Large intestine (tissue), 3 donors: ENCODE data around the gene TMEM132A. TPM values are rescaled to one million over a fixed set of nuclear protein-coding genes. Genes with fewer than 3 reads are reported as not detected.

Source experiments
- DNase-seq, 2 donors: peaks; one replicate each; pipeline versions ENCODE4 v3.0.0 to v3.0.0-alpha.2; 2013
- H3K27ac ChIP-seq: one replicate; pipeline ENCODE4 v1.5.1; 2013; ENCODE audit warnings: low read length
- H3K27me3 ChIP-seq: 2 replicates; pipeline ENCODE4 v1.6.1; 2013; ENCODE audit warnings: low read length; ENCODE audit not compliant: control insufficient read depth, insufficient read depth
- H3K36me3 ChIP-seq: 2 replicates; pipeline ENCODE4 v1.6.1; 2013; ENCODE audit warnings: low read length; ENCODE audit not compliant: control insufficient read depth, insufficient read depth
- H3K4me1 ChIP-seq: one replicate; pipeline ENCODE4 v1.6.1; 2013; ENCODE audit warnings: low read length; ENCODE audit not compliant: control insufficient read depth, insufficient read depth
- H3K4me3 ChIP-seq: one replicate; pipeline ENCODE4 v1.5.1; 2013; ENCODE audit warnings: low read length
- H3K9me3 ChIP-seq: one replicate; pipeline ENCODE4 v1.6.1; 2013; ENCODE audit warnings: mild to moderate bottlenecking, low read depth, low read length, moderate library complexity; ENCODE audit not compliant: control insufficient read depth
- WGBS: methylation state at CpG from one replicate; pipeline ENCODE4 v1.1.5; 2013; ENCODE audit warnings: low lambda C conversion rate; ENCODE audit not compliant: insufficient coverage; 5-methylcytosine and 5-hydroxymethylcytosine counted together
- polyA plus RNA-seq: library from polyadenylated mRNA; unstranded; fragments of 120-200 nt; gene quantifications from one replicate; pipeline ENCODE4 v1.2.1, GENCODE V29; 2013

Gene TMEM132A
- polyA plus RNA-seq, 1 donor: 19.6 TPM

DNA sequence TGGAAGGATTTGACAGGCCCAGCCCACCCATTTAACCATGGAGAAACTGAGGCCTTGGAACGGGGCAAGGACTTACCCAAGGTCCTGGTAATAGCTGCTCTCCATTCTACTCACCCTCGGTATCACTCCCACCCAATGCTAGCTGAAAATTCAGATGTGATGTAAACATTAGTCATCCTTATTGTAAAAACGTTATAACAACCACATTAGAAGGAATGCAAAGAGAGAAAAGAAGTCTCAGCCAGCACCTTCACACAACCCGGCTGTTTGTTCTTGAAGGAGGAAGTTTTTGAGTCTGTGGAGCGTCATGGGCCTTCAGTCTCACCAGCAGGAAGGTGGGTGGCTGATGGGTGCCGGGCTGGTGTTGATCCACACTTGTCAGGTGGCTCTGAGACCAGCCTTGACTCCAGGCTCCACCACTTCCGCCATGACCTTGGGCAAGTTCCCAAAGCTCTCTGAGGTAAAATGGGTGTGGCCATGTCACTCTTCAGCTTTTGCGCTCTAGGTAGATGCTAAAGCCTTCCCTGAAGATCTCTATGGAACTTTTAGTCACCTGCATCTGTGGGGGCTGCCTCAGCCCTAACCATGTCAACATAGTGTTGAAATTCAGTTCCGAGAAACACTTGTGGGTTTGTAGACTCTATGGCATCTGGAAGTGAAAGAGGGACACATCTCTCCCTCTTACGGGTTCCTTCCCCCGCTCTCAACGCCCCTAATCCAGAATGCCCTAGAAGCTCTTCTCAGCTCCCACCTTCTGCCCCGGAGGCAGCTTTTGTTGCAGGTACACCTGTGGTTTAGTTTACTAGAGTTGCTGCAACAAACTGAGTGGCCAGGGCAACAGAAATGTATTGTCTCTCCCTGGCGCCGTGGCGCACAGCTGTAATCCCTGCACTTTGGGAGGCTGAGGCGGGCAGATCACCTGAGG lies 62.0 kb downstream of the TMEM132A start:
- WGBS: 0% methylated on average over 1 of the region's 17 CpGs
- H3K4me3 ChIP-seq: no peak overlapping the region
- H3K27me3 ChIP-seq: peaks cover 12% of the 10 kb centered on the region
- H3K9me3 ChIP-seq: no peaks in the 10 kb centered on the region
- H3K36me3 ChIP-seq: no peaks in the 10 kb centered on the region
- no peaks in the 10 kb centered on the region for H3K4me1 ChIP-seq
- H3K27ac ChIP-seq: no peak overlapping the region
- no peak for DNase-seq

Other genes starting within 250 kb of the TMEM132A start
- 112 TPM for gene MS4A8, start 224.8 kb upstream of the TMEM132A start, polyA plus RNA-seq
- gene MS4A18, start 199.7 kb upstream of the TMEM132A start, polyA plus RNA-seq: 0.30 TPM
- gene MS4A15, start 167.6 kb upstream of the TMEM132A start, polyA plus RNA-seq: 0.04 TPM
- 0.48 TPM for gene MS4A10, start 139.1 kb upstream of the TMEM132A start, polyA plus RNA-seq
- gene CCDC86, start 82.3 kb upstream of the TMEM132A start, polyA plus RNA-seq: 21.6 TPM
- gene PTGDR2, start 68.5 kb upstream of the TMEM132A start, polyA plus RNA-seq: 5.0 TPM
- gene ZP1, start 56.9 kb upstream of the TMEM132A start, polyA plus RNA-seq: 0.07 TPM
- gene PRPF19, start 17.9 kb upstream of the TMEM132A start, polyA plus RNA-seq: 92.6 TPM
- gene TMEM109, start 10.3 kb upstream of the TMEM132A start, polyA plus RNA-seq: 42.2 TPM
- 19.8 TPM for gene SLC15A3, start 27.7 kb downstream of the TMEM132A start, polyA plus RNA-seq
- gene CD6, start 47.2 kb downstream of the TMEM132A start, polyA plus RNA-seq: 1.3 TPM
- 0.82 TPM for gene CD5, start 178.0 kb downstream of the TMEM132A start, polyA plus RNA-seq
- gene VPS37C, start 237.0 kb downstream of the TMEM132A start, polyA plus RNA-seq: 32.0 TPM